ENCODE measurements around the gene COA3.
"Not testable (repeated sequence)": the region's sequence is repeated elsewhere in the genome, so short reads cannot be mapped to it uniquely, and the experiment has no call there.

GRCh38 chr17:42768006-42768405 is 30.5 kb downstream of the COA3 start:
- not testable (repeated sequence) for TF ChIP-seq POLR2A, CTCF (IDR thresholded peaks at IDR 0.05)
